ENCODE results near the gene TNRC6C. TPM values are rescaled to one million over a fixed set of nuclear protein-coding genes. Genes with fewer than 3 reads are reported as not detected.
A peak's percentile ranks its signal among the peaks of the same experiment; 100 is the strongest.

TNRC6C gene
- total and polyA plus RNA-seq, 2 of the 13 experiments (the other 11 are each of a cell fraction or from before 2014, with no cell fraction given), result 0.66 to 4.9 TPM

DNA sequence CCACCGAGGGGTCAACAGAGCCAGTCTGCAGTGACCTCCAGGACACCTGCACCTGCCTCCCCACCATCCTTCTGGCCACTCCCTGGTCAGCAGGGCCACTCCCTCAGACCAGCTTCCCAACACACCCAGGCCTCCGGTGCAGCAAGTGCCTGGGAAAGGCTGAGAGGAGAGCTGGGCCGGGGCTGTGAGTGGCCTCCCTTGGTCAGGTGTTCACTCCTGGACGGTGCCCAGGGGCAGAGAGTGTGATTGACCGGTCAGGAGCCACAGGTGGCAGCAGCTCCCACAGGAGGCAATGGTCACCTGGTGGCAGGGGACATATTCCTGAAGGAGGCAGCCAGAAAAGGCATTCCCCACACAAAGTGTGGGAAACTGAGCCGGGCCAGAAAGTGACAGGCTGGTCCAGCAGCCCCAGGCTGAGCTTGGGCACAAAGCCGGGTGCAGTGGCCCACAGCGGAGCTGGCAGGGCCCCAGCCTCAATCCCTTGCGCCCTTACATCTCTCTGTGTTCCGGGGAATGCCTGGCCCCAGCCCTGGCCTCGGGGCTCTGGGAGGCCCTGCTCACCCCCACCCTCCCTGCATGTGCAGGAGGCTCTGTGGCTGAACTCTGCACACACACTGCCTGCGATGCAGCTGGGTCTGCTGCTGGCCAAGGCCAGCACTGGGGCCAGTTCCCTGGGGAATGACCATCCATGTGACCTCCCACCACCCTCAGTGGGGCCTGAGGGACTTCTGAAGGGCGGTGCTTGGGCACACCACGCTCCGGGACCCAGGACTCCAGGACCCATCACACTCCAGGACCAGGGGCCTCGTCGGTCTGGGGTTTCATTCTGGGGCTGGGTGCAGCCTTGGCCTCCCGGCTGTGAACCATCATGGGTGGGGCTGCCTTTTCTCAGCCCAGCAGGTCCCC lies 186.5 kb downstream of the TNRC6C start (continued):
- TF ChIP-seq ZNF713 (CRISPR knock-in tag; IDR thresholded peaks at IDR 0.05) (no peak), MED1 (CRISPR knock-in tag; IDR thresholded peaks at IDR 0.05) (peak; percentile 84), ZNF780A (CRISPR knock-in tag; IDR thresholded peaks at IDR 0.05) (no peak), ZFP41 (CRISPR knock-in tag; IDR thresholded peaks at IDR 0.05; ENCODE audit: borderline replicate concordance) (no peak), HMG20B (CRISPR knock-in tag; conservative IDR thresholded peaks at IDR 0.05) (no peak), TCF12 (IDR thresholded peaks at IDR 0.05) (no peak), TCF12 (CRISPR knock-in tag; IDR thresholded peaks at IDR 0.05) (peak; percentile 89), MIER3 (CRISPR knock-in tag; IDR thresholded peaks at IDR 0.05; ENCODE audit: borderline replicate concordance) (peak; percentile 43; the same call in 1 of the 2 replicates), GATAD1 (CRISPR knock-in tag; IDR thresholded peaks at IDR 0.05) (peak; percentile 66; the same call in 1 of the 2 replicates), MAF1 (CRISPR knock-in tag; IDR thresholded peaks at IDR 0.05; ENCODE audit: borderline replicate concordance) (no peak), ZNF549 (CRISPR knock-in tag; IDR thresholded peaks at IDR 0.05) (no peak), MYNN (CRISPR knock-in tag; IDR thresholded peaks at IDR 0.05; ENCODE audit: low read depth) (no peak), MATR3 (CRISPR knock-in tag; IDR thresholded peaks at IDR 0.05) (no peak), MAFF (IDR thresholded peaks at IDR 0.05; ENCODE audit: low read depth, low read length) (no peak), PHF8 (CRISPR knock-in tag; IDR thresholded peaks at IDR 0.05) (peak; percentile 50), FOXO1 (CRISPR knock-in tag; IDR thresholded peaks at IDR 0.05) (no peak; the same call in 1 of the 2 replicates), MAFK (conservative IDR thresholded peaks at IDR 0.05 in 1 of 2, IDR thresholded peaks at IDR 0.05 in 1 of 2; ENCODE audit: low read length in 2 of 2) (no peak), NR2F6 (IDR thresholded peaks at IDR 0.05) (no peak), NR2F6 (CRISPR knock-in tag; IDR thresholded peaks at IDR 0.05) (peak; percentile 75)
- TF ChIP-seq, protein P1, sequence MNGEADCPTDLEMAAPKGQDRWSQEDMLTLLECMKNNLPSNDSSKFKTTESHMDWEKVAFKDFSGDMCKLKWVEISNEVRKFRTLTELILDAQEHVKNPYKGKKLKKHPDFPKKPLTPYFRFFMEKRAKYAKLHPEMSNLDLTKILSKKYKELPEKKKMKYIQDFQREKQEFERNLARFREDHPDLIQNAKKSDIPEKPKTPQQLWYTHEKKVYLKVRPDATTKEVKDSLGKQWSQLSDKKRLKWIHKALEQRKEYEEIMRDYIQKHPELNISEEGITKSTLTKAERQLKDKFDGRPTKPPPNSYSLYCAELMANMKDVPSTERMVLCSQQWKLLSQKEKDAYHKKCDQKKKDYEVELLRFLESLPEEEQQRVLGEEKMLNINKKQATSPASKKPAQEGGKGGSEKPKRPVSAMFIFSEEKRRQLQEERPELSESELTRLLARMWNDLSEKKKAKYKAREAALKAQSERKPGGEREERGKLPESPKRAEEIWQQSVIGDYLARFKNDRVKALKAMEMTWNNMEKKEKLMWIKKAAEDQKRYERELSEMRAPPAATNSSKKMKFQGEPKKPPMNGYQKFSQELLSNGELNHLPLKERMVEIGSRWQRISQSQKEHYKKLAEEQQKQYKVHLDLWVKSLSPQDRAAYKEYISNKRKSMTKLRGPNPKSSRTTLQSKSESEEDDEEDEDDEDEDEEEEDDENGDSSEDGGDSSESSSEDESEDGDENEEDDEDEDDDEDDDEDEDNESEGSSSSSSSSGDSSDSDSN (CRISPR knock-in tag; IDR thresholded peaks at IDR 0.05), result peak; percentile 75
- TF ChIP-seq, protein P2, sequence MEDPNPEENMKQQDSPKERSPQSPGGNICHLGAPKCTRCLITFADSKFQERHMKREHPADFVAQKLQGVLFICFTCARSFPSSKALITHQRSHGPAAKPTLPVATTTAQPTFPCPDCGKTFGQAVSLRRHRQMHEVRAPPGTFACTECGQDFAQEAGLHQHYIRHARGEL (CRISPR knock-in tag; IDR thresholded peaks at IDR 0.05), result no peak
- TF ChIP-seq, protein P3, sequence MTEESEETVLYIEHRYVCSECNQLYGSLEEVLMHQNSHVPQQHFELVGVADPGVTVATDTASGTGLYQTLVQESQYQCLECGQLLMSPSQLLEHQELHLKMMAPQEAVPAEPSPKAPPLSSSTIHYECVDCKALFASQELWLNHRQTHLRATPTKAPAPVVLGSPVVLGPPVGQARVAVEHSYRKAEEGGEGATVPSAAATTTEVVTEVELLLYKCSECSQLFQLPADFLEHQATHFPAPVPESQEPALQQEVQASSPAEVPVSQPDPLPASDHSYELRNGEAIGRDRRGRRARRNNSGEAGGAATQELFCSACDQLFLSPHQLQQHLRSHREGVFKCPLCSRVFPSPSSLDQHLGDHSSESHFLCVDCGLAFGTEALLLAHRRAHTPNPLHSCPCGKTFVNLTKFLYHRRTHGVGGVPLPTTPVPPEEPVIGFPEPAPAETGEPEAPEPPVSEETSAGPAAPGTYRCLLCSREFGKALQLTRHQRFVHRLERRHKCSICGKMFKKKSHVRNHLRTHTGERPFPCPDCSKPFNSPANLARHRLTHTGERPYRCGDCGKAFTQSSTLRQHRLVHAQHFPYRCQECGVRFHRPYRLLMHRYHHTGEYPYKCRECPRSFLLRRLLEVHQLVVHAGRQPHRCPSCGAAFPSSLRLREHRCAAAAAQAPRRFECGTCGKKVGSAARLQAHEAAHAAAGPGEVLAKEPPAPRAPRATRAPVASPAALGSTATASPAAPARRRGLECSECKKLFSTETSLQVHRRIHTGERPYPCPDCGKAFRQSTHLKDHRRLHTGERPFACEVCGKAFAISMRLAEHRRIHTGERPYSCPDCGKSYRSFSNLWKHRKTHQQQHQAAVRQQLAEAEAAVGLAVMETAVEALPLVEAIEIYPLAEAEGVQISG (CRISPR knock-in tag; IDR thresholded peaks at IDR 0.05), result 0 out of 2 replicates have a peak, but pooled peaks have one; percentile 50
- TF ChIP-seq, protein P4, sequence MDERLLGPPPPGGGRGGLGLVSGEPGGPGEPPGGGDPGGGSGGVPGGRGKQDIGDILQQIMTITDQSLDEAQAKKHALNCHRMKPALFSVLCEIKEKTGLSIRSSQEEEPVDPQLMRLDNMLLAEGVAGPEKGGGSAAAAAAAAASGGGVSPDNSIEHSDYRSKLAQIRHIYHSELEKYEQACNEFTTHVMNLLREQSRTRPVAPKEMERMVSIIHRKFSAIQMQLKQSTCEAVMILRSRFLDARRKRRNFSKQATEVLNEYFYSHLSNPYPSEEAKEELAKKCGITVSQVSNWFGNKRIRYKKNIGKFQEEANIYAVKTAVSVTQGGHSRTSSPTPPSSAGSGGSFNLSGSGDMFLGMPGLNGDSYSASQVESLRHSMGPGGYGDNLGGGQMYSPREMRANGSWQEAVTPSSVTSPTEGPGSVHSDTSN (CRISPR knock-in tag; IDR thresholded peaks at IDR 0.05), result no peak
